Activated CD8-positive, alpha-beta memory T cell treated with anti-CD3 and anti-CD28 coated beads, Interleukin-2, amount 50 U/mL, for 24 hours (primary cell): ENCODE data around the gene LARP4.
"Not testable (repeated sequence)": the region's sequence is repeated elsewhere in the genome, so short reads cannot be mapped to it uniquely, and the experiment has no call there.

Experiments
- DNase-seq: peaks from one replicate; pipeline ENCODE4 v3.0.0-alpha.2; 2020; ENCODE audit errors: extremely low read depth

Gene LARP4

GRCh38 chr12:50401500-50402081 lies 906 bp downstream of the LARP4 start:
- DNase-seq, result no peak

- no peak for DNase-seq
Measured at GRCh38 chr12:50402264-50403000, 1.7 kb downstream of the LARP4 start.

- no peak for DNase-seq
Measured at GRCh38 chr12:50403001-50403440, 2.3 kb downstream of the LARP4 start.

- no peak for DNase-seq
Measured at GRCh38 chr12:50404307-50404706, 3.6 kb downstream of the LARP4 start.

- no peak for DNase-seq
Measured at GRCh38 chr12:50411051-50411660, 10.5 kb downstream of the LARP4 start.

GRCh38 chr12:50415899-50416479 lies 15.3 kb downstream of the LARP4 start:
- DNase-seq, result no peak

- no peak for DNase-seq
Measured at GRCh38 chr12:50419112-50419909, 18.6 kb downstream of the LARP4 start.

- DNase-seq, result not testable (repeated sequence)
Measured at GRCh38 chr12:50422855-50423254, 22.2 kb downstream of the LARP4 start.

GRCh38 chr12:50423342-50423741 lies 22.7 kb downstream of the LARP4 start:
- not testable (repeated sequence) for DNase-seq

- no peak for DNase-seq
Measured at GRCh38 chr12:50425589-50426258, 25.0 kb downstream of the LARP4 start.

- DNase-seq, result not testable (repeated sequence)
Measured at GRCh38 chr12:50431656-50432055, 31.0 kb downstream of the LARP4 start.

- DNase-seq, result no peak
Measured at GRCh38 chr12:50440288-50440687, 39.6 kb downstream of the LARP4 start.

GRCh38 chr12:50441763-50442162 lies 41.1 kb downstream of the LARP4 start:
- no peak for DNase-seq

GRCh38 chr12:50442178-50442908 lies 41.7 kb downstream of the LARP4 start:
- DNase-seq, result no peak

- not testable (repeated sequence) for DNase-seq
Measured at GRCh38 chr12:50449671-50450070, 49.0 kb downstream of the LARP4 start.

- no peak for DNase-seq
Measured at GRCh38 chr12:50452795-50453194, 52.1 kb downstream of the LARP4 start.

GRCh38 chr12:50453872-50454271 lies 53.2 kb downstream of the LARP4 start:
- DNase-seq, result no peak

- DNase-seq, result no peak
Measured at GRCh38 chr12:50458606-50459005, 57.9 kb downstream of the LARP4 start.

- DNase-seq, result no peak
Measured at GRCh38 chr12:50467439-50467838, 66.8 kb downstream of the LARP4 start.

GRCh38 chr12:50477241-50477832 lies 76.7 kb downstream of the LARP4 start:
- no peak for DNase-seq
